Placental pericyte (primary cell): ENCODE data around the gene BIRC5. TPM values are rescaled to one million over a fixed set of nuclear protein-coding genes. Genes with fewer than 3 reads are reported as not detected.

Experiments used
- small RNA-seq: library from RNA; depleted of rRNA; stranded (forward); fragments of <200 nt; gene quantifications from one replicate; pipeline ENCODE3, GENCODE V24; 2012; ENCODE audit warnings: low replicate concordance
- total RNA-seq: library from RNA; depleted of rRNA; stranded (reverse); fragments of >200 nt; gene quantifications from 2 replicates; pipeline ENCODE4 v1.2.3, GENCODE V29; 2012

BIRC5 gene
- total RNA-seq: 4.6 and 67.0 TPM in 2 replicates

DNA sequence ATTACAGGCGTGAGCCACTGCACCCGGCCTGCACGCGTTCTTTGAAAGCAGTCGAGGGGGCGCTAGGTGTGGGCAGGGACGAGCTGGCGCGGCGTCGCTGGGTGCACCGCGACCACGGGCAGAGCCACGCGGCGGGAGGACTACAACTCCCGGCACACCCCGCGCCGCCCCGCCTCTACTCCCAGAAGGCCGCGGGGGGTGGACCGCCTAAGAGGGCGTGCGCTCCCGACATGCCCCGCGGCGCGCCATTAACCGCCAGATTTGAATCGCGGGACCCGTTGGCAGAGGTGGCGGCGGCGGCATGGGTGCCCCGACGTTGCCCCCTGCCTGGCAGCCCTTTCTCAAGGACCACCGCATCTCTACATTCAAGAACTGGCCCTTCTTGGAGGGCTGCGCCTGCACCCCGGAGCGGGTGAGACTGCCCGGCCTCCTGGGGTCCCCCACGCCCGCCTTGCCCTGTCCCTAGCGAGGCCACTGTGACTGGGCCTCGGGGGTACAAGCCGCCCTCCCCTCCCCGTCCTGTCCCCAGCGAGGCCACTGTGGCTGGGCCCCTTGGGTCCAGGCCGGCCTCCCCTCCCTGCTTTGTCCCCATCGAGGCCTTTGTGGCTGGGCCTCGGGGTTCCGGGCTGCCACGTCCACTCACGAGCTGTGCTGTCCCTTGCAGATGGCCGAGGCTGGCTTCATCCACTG lies at the start of gene BIRC5:
Gene BIRC5, plus strand, starts transcription at position 238 of the 690 bp plus-strand sequence. Its CDS starts 64 bp downstream, at position 302.

DNA sequence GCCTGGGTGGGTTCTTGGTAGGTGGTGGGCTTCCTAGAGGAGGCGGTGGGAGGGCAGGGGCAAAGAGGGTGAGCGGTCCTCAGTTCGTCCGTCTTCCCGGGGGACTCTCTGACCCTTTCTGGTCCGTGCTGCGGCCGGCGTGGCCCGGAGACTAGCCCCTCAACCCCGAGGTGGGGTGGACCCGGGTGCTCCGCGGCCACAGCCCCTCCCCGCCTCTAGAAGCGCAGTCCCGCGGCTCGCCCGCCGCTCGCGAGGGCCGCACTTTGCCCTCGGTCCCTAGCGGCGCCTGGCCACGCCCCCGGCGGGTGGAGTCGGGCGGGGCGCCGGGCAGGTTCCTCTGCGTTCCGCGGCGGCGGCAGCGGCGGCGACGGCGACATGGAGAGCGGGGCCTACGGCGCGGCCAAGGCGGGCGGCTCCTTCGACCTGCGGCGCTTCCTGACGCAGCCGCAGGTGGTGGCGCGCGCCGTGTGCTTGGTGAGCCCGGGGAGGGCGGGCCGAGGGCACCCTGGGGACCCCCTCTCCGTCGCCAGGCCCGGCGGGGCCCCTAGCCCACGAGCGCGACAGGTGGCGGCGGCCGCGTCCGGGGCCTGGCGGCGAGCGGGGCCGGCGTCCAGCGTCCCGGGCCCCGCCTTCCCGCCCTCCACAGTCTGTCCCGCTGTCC lies 45.7 kb upstream of the BIRC5 start, which contains the start of gene SYNGR2:
Gene SYNGR2, plus strand, starts transcription at position 340 of the 661 bp plus-strand sequence. Its CDS starts 36 bp downstream, at position 376.

DNA sequence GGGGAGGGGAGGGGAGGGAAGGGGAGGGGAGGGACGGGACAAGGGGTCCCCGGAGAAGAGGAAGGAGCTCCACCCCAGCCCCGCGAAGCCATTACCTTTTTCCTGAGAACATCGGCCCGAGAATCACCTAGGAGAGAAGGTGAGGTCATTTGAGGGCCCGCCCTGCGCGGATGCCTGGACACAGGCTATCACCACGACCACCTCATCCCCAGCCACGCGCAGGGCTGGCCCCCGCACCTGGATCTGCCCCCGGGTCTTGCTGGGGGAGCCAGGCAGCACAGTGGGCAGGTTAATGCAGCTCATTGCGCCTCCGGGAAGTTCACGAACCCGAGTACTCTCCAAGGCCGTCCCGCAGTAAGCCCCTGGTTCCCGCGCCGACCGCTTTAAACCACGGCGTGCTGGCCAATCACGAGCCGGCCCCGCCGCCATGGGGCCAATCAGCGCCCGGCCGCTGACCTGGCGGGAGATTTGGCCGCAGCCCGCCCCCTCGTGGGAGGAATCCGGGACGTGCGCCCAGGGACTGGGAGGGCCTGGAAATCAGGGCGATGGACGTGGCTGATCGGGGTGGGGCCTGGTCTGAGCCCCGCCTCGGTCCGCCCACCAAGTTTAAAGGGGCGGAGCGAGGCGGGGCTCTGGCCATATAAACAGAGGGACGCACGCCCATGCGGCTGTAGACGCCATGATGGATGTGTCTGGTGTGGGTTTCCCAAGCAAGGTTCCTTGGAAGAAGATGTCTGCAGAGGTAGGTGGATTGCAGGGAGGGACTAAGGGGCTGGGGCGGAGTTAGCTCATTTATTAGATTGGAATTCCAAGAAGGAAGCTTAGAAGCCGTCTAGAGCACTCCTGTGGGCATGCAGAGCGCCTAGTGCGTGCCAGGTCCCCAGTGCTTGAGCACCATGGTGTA lies 27.1 kb upstream of the BIRC5 start, which contains the start of the genes AFMID and TK1:
Gene AFMID, plus strand, starts transcription at position 671 of the 904 bp plus-strand sequence. Its CDS starts 9 bp downstream, at position 680.
Gene TK1, minus strand, starts transcription at position 361 of the 904 bp plus-strand sequence. Its CDS starts 58 bp downstream, at position 303.

DNA sequence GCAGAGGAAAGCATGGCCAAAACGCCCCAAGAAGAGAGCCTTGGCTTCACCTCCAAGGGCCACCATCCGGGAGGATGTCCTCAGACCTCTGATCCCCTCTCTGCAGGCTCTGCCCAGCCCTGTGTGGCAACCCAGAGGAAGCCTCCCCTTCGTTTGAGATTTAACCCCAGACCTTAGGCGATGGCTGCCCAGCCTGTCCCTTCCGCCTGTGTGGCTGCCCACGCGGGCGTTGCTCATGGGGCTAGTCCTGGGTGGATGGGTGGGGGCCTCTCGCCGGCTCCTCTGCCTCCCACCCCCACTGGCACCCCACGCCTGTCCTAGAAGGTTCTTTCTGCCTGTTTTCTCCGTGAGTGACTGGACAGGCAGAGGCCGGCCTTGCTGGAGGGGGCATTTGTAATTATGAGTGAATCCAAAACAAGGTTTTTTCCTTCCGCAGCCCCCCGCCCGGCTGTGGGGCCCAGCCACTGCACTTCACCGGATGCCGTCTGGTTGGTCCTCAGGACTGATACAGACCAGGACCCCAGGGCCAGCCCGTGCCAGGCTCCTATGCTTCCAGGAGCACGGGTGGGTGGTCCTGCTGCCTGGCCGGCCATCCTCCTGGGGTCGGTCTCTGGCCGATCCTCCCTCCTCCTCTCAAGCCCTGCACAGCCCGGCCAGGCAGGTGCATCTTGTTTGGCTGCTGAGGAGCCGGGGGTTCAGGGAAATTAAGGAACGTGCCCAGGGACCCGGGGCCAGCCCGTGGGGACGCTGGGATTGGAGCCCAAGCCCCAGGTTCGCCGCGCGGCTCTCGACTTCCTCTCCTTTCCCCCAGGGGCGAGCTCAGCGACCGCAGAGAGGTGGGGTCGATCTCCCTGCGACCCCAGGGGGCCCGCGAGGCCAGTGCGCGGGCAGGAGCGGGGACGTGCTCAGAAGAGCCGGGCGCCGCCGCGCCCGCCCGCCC lies 17.2 kb downstream of the BIRC5 start, which contains the start of gene TMEM235:
Gene TMEM235, plus strand, starts transcription at position 636 of the 940 bp plus-strand sequence. CDS start 393 bp downstream, outside the sequence.

Small RNA genes lying within 50 kb of the gene (small RNA-seq; reads per million reads assigned to genes)
- gene AC087645.1: not detected

Other genes starting within 250 kb of the BIRC5 start
- 7.3 and 14.2 TPM in 2 replicates for gene TMC6, start 85.5 kb upstream of the BIRC5 start, total RNA-seq
- gene TMC8, start 83.5 kb upstream of the BIRC5 start, total RNA-seq: not detected in 2 replicates
- not detected in 2 replicates for gene C17orf99, start 67.9 kb upstream of the BIRC5 start, total RNA-seq
- gene SYNGR2, start 45.7 kb upstream of the BIRC5 start, total RNA-seq: 14.0 and 50.1 TPM in 2 replicates
- 14.7 and 156 TPM in 2 replicates for gene TK1, start 27.2 kb upstream of the BIRC5 start, total RNA-seq
- gene AFMID, start 26.9 kb upstream of the BIRC5 start, total RNA-seq: 20.5 and 29.1 TPM in 2 replicates
- gene TMEM235, start 17.4 kb downstream of the BIRC5 start, total RNA-seq: not detected in 2 replicates
- gene SOCS3, start 145.8 kb downstream of the BIRC5 start, total RNA-seq: 38.3 and 66.0 TPM in 2 replicates
- 40.9 and 53.0 TPM in 2 replicates for gene PGS1, start 164.4 kb downstream of the BIRC5 start, total RNA-seq